Skin of body (tissue), 2 donors: ENCODE measurements around the gene KLHDC7A. TPM values are rescaled to one million over a fixed set of nuclear protein-coding genes. Genes with fewer than 3 reads are reported as not detected.
"Not testable (repeated sequence)": the region's sequence is repeated elsewhere in the genome, so short reads cannot be mapped to it uniquely, and the experiment has no call there.

Experiments used
- DNase-seq: peaks from one replicate; lab custom pipeline; 2025; lab: John Stamatoyannopoulos, UW
- total RNA-seq: library from RNA; depleted of rRNA; stranded (reverse); fragments of >200 nt; gene quantifications from one replicate; pipeline ENCODE4 v1.2.3, GENCODE V29; 2014

The KLHDC7A gene
- total RNA-seq = 0.30 TPM

- no peak for DNase-seq
Observed at GRCh38 chr1:18480315-18481189, at the start of gene KLHDC7A. TSS of gene KLHDC7A (plus strand) at chr1:18480930. CDS start at chr1:18480982, 52 bp downstream.

GRCh38 chr1:18434041-18434440 lies 46.7 kb upstream of the KLHDC7A start:
- DNase-seq = no peak

- no peak for DNase-seq
Observed at GRCh38 chr1:18440385-18441226, 40.1 kb upstream of the KLHDC7A start.

- no peak for DNase-seq
Observed at GRCh38 chr1:18443587-18444520, 36.9 kb upstream of the KLHDC7A start.

- DNase-seq = no peak
Observed at GRCh38 chr1:18444563-18444962, 36.2 kb upstream of the KLHDC7A start.

GRCh38 chr1:18446751-18447150 lies 34.0 kb upstream of the KLHDC7A start:
- no peak for DNase-seq

GRCh38 chr1:18447509-18448220 lies 33.1 kb upstream of the KLHDC7A start:
- DNase-seq = no peak

GRCh38 chr1:18448889-18449288 lies 31.8 kb upstream of the KLHDC7A start:
- no peak for DNase-seq

GRCh38 chr1:18452550-18452949 lies 28.2 kb upstream of the KLHDC7A start:
- DNase-seq = no peak

- no peak for DNase-seq
Observed at GRCh38 chr1:18458133-18459092, 22.3 kb upstream of the KLHDC7A start.

GRCh38 chr1:18461656-18462055 lies 19.1 kb upstream of the KLHDC7A start:
- no peak for DNase-seq

GRCh38 chr1:18462517-18462916 lies 18.2 kb upstream of the KLHDC7A start:
- not testable (repeated sequence) for DNase-seq

GRCh38 chr1:18463063-18463462 lies 17.7 kb upstream of the KLHDC7A start:
- no peak for DNase-seq

GRCh38 chr1:18463984-18464664 lies 16.6 kb upstream of the KLHDC7A start:
- DNase-seq = no peak

GRCh38 chr1:18464665-18465050 lies 16.1 kb upstream of the KLHDC7A start:
- DNase-seq = no peak

GRCh38 chr1:18466676-18467075 lies 14.1 kb upstream of the KLHDC7A start:
- no peak for DNase-seq

- no peak for DNase-seq
Observed at GRCh38 chr1:18468570-18468969, 12.2 kb upstream of the KLHDC7A start.

- no peak for DNase-seq
Observed at GRCh38 chr1:18469514-18469913, 11.2 kb upstream of the KLHDC7A start.
